Measurements from ENCODE around the gene MAP7D3.

MAP7D3 gene

DNA sequence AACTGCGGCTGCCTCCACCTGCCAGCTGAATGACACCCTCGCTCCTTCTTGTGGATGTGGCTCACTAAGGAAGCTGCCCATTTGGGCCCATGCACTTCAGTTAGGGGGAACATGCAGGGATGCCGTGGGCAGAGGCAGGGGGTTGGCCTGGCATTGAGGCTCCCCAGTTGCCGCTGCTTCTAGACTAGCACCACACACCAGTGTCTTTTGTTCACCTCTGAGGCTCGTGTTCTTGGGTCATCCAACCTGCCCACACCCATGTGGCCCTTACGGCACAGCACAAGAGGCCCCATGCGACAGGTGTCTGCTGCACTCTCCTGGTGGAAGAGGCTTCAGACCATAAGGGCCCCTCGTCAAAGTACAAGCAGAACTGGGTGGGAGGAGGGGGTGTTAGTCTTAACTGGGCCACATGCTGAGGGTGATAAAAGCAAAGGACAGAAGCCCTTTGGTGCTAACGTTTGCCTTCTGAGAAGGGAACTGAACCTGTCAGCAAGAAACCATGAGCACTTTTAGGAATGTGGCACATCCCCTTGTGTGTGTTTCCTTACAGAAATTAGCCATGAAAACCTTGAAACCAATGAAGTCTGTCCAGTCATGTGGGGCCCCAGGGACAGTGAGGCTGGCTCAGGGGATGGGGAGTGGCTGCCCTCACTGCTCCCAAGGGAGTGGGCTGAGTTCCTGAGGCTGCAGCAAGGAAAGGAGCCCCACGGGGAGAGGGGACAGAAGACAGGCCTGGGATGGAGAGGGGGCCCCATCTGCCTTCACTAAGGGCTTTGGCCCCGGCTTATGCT is 39.2 kb downstream of the MAP7D3 start:
- Histone ChIP-seq H3K27me3 (ENCODE audit: control insufficient read depth, insufficient read depth, low read length) (no peaks in the 10 kb centered on the region), H3K4me1 (ENCODE audit: control insufficient read depth, insufficient read depth, low read length) (peaks cover 9% of the 10 kb centered on the region), H3K27ac (ENCODE audit: low read depth, low read length) (peak overlapping the region; percentile 25), H3K4me3 (ENCODE audit: low read length) (no peak overlapping the region), H3K9ac (ENCODE audit: low read length) (no peak overlapping the region), H3K36me3 (ENCODE audit: control insufficient read depth, insufficient read depth, low read length) (peaks cover under 1% of the 10 kb centered on the region)

DNA sequence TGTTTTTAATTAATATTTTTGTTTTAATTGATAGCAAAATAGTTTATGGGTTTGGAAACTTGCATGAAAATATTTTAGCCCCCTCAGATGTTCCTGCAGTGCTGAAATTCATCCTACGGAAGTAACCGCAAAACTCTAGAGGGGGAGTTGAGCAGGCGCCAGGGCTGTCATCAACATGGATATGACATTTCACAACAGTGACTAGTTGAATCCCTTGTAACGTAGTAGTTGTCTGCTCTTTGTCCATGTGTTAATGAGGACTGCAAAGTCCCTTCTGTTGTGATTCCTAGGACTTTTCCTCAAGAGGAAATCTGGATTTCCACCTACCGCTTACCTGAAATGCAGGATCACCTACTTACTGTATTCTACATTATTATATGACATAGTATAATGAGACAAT is 40.4 kb downstream of the MAP7D3 start:
- H3K9ac ChIP-seq (ENCODE audit: low read length): no peak overlapping the region
- H3K27ac ChIP-seq (ENCODE audit: low read depth, low read length): no peak overlapping the region
- peaks cover 5% of the 10 kb centered on the region for H3K36me3 ChIP-seq (ENCODE audit: control insufficient read depth, insufficient read depth, low read length)
- peaks cover 15% of the 10 kb centered on the region for H3K4me1 ChIP-seq (ENCODE audit: control insufficient read depth, insufficient read depth, low read length)
- H3K27me3 ChIP-seq (ENCODE audit: control insufficient read depth, insufficient read depth, low read length): no peaks in the 10 kb centered on the region
- H3K4me3 ChIP-seq (ENCODE audit: low read length): no peak overlapping the region

DNA sequence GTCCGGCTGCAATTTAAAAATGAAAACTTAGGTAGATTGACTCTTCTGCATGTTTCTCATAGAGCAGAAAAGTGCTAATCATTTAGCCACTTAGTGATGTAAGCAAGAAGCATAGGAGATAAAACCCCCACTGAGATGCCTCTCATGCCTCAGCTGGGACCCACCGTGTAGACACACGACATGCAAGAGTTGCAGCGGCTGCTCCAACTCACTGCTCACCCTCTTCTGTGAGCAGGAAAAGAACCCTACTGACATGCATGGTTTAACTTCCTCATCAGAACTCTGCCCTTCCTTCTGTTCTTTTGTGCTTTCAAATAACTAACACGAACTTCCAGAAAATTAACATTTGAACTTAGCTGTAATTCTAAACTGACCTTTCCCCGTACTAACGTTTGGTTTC is 41.0 kb downstream of the MAP7D3 start:
- H3K4me3 ChIP-seq (ENCODE audit: low read length): no peak overlapping the region
- H3K36me3 ChIP-seq (ENCODE audit: control insufficient read depth, insufficient read depth, low read length): peaks cover 5% of the 10 kb centered on the region
- H3K27ac ChIP-seq (ENCODE audit: low read depth, low read length): no peak overlapping the region
- peaks cover 20% of the 10 kb centered on the region for H3K4me1 ChIP-seq (ENCODE audit: control insufficient read depth, insufficient read depth, low read length)
- H3K27me3 ChIP-seq (ENCODE audit: control insufficient read depth, insufficient read depth, low read length): no peaks in the 10 kb centered on the region
- no peak overlapping the region for H3K9ac ChIP-seq (ENCODE audit: low read length)

DNA sequence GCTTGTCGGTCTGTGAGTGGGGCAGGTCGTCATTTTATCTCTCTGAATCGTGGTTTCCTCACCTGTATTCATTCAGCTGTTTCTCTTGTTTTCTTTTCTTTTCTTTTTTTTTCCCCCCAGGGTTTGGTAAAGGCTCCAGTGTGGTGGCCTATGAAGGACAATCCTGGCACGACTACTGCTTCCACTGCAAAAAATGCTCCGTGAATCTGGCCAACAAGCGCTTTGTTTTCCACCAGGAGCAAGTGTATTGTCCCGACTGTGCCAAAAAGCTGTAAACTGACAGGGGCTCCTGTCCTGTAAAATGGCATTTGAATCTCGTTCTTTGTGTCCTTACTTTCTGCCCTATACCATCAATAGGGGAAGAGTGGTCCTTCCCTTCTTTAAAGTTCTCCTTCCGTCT is 41.4 kb downstream of the MAP7D3 start:
- Histone ChIP-seq H3K4me3 (ENCODE audit: low read length) (no peak overlapping the region), H3K36me3 (ENCODE audit: control insufficient read depth, insufficient read depth, low read length) (peaks cover 5% of the 10 kb centered on the region), H3K9ac (ENCODE audit: low read length) (no peak overlapping the region), H3K27me3 (ENCODE audit: control insufficient read depth, insufficient read depth, low read length) (no peaks in the 10 kb centered on the region), H3K27ac (ENCODE audit: low read depth, low read length) (peak overlapping the region; percentile 77), H3K4me1 (ENCODE audit: control insufficient read depth, insufficient read depth, low read length) (peaks cover 20% of the 10 kb centered on the region)

DNA sequence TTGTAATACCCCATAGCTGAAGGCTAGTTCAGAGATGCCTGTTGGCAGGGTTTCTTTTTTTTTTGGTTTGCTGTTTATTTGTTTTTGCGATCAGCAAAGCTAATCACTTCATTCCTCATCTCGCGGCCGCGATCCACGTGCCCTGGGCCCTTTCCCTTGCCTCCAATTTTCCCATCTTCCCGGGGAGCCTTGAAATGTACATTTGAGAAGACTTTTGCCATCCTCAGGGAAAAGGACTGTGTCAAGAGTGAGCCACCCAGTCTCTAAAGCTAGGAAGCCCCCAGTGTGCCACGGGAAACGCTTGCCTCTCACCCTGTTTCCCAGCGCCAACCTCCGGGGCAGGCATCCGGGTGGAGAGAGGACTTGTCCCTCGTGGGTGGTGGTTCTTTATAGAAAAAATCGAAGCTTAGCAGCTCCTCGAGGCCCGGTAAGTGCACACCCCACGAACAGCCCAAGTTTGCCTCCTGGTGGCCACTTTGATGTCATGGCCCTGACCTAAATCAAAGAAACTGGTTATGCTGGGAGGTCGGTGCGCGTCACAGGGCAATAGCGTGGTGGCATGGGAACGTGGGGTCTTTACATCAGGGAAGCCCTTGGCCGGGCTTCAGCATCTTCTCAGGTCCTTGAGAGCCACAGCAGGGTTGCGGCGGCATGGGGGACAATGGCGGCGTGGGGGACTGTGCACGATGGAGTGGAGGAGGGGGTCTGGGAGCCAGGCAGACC is 42.0 kb downstream of the MAP7D3 start:
- Histone ChIP-seq H3K4me1 (ENCODE audit: control insufficient read depth, insufficient read depth, low read length) (peaks cover 21% of the 10 kb centered on the region), H3K9ac (ENCODE audit: low read length) (peak overlapping the region; percentile 12), H3K27ac (ENCODE audit: low read depth, low read length) (peak overlapping the region; percentile 77), H3K4me3 (ENCODE audit: low read length) (no peak overlapping the region), H3K27me3 (ENCODE audit: control insufficient read depth, insufficient read depth, low read length) (no peaks in the 10 kb centered on the region), H3K36me3 (ENCODE audit: control insufficient read depth, insufficient read depth, low read length) (peaks cover 5% of the 10 kb centered on the region)

DNA sequence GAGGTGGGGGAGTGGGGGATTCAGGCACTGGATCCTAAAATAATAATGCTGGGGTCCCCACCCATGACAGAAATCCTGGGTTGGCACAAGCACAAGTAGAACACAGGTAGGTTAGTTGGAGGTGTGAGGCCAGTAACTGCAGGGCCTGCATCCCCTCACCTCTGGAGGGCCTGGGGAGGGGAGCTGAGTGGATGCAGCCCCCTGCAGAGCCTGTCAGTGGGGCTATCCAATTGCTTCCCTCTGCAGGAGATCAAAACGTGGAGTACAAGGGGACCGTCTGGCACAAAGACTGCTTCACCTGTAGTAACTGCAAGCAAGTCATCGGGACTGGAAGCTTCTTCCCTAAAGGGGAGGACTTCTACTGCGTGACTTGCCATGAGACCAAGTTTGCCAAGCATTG is 43.7 kb downstream of the MAP7D3 start:
- Histone ChIP-seq H3K27me3 (ENCODE audit: control insufficient read depth, insufficient read depth, low read length) (no peaks in the 10 kb centered on the region), H3K4me1 (ENCODE audit: control insufficient read depth, insufficient read depth, low read length) (peaks cover 31% of the 10 kb centered on the region), H3K27ac (ENCODE audit: low read depth, low read length) (peak overlapping the region; percentile 74), H3K4me3 (ENCODE audit: low read length) (no peak overlapping the region), H3K36me3 (ENCODE audit: control insufficient read depth, insufficient read depth, low read length) (peaks cover 5% of the 10 kb centered on the region), H3K9ac (ENCODE audit: low read length) (no peak overlapping the region)

DNA sequence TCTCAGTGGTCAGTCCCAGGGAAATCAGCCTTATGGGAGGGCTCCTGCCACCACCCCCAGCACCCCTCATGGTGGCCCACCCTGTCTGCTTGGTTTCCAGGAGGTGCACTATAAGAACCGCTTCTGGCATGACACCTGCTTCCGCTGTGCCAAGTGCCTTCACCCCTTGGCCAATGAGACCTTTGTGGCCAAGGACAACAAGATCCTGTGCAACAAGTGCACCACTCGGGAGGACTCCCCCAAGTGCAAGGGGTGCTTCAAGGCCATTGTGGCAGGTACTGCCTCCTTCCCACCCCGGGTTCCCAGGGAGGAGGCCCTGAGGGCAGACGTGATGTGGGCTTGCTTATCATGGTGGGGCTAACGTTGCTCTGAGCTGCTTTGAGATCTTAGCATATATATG is 44.3 kb downstream of the MAP7D3 start:
- Histone ChIP-seq H3K4me1 (ENCODE audit: control insufficient read depth, insufficient read depth, low read length) (peaks cover 34% of the 10 kb centered on the region), H3K27me3 (ENCODE audit: control insufficient read depth, insufficient read depth, low read length) (no peaks in the 10 kb centered on the region), H3K36me3 (ENCODE audit: control insufficient read depth, insufficient read depth, low read length) (peaks cover 5% of the 10 kb centered on the region), H3K27ac (ENCODE audit: low read depth, low read length) (peak overlapping the region; percentile 74), H3K9ac (ENCODE audit: low read length) (no peak overlapping the region), H3K4me3 (ENCODE audit: low read length) (no peak overlapping the region)

DNA sequence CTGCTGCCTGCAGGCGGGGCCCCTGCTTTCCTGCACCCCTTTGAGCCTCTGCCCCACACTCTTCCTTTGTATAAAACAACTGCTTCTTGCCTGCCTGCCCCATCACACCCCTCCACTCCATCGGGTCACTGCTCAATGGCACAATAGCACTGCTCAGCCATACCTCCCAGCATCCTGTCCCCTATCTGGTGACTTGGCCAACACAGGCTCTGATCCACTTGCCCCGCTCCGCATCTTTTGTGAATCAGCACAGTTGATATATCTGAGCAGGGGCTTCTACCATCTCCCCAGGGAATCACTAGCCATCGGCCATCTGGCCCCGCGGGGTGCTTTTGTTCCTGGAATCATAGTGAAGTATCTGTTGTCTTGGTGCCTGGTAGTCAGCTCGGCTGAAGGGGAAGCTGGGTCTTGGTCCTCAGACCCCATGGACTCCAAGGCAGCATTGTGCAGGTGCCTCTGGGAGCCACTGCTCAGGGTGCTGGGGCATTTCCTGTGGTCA is 45.3 kb downstream of the MAP7D3 start:
- H3K9ac ChIP-seq (ENCODE audit: low read length): no peak overlapping the region
- H3K4me1 ChIP-seq (ENCODE audit: control insufficient read depth, insufficient read depth, low read length): peaks cover 36% of the 10 kb centered on the region
- no peaks in the 10 kb centered on the region for H3K27me3 ChIP-seq (ENCODE audit: control insufficient read depth, insufficient read depth, low read length)
- peak overlapping the region; percentile 37 for H3K4me3 ChIP-seq (ENCODE audit: low read length)
- H3K36me3 ChIP-seq (ENCODE audit: control insufficient read depth, insufficient read depth, low read length): peaks cover 5% of the 10 kb centered on the region
- H3K27ac ChIP-seq (ENCODE audit: low read depth, low read length): peak overlapping the region; percentile 74

DNA sequence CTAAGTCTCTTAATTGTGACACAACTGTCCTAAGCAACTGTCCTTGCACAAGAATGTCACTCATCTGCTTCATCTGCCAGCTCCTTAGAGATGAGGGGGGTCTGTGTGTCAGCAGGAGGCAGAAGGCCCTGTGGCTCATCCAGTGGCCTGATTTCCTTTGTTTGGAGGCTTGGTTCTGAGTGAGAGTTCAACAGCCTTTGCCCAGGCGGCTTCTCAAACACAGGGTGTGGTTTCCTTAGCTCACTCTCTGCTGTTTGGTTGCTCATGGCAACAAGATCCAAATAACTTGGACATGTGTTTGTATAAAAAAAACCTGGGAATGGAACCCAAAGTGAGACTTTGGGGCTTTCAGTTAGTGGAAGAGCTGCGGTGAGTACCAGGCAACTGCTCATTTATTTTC is 46.6 kb downstream of the MAP7D3 start:
- peaks cover 5% of the 10 kb centered on the region for H3K36me3 ChIP-seq (ENCODE audit: control insufficient read depth, insufficient read depth, low read length)
- peaks cover 38% of the 10 kb centered on the region for H3K4me1 ChIP-seq (ENCODE audit: control insufficient read depth, insufficient read depth, low read length)
- peak overlapping the region; percentile 29 for H3K4me3 ChIP-seq (ENCODE audit: low read length)
- peak overlapping the region; percentile 74 for H3K27ac ChIP-seq (ENCODE audit: low read depth, low read length)
- no peaks in the 10 kb centered on the region for H3K27me3 ChIP-seq (ENCODE audit: control insufficient read depth, insufficient read depth, low read length)
- H3K9ac ChIP-seq (ENCODE audit: low read length): no peak overlapping the region

DNA sequence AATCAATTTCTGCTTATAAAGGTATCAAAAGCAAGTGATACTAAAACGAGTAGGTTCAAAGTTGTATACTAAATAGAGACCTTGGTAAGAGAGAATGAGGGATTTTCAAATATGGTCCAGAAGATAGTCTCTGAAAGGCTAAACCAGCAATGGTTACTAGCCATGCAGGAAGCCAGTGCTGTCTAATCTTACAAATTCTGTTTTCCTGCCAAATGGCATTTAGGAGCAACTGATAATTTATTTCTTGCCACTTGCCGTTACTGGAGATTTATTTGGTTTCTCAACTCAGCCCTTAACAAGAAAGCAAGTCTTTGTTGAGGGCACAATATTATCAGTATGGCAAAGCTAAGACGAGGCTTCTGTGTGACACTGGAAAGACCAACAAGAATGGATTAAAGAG is 47.2 kb downstream of the MAP7D3 start:
- Histone ChIP-seq H3K9ac (ENCODE audit: low read length) (no peak overlapping the region), H3K36me3 (ENCODE audit: control insufficient read depth, insufficient read depth, low read length) (peaks cover 5% of the 10 kb centered on the region), H3K27ac (ENCODE audit: low read depth, low read length) (peak overlapping the region; percentile 74), H3K4me1 (ENCODE audit: control insufficient read depth, insufficient read depth, low read length) (peaks cover 36% of the 10 kb centered on the region), H3K4me3 (ENCODE audit: low read length) (no peak overlapping the region), H3K27me3 (ENCODE audit: control insufficient read depth, insufficient read depth, low read length) (no peaks in the 10 kb centered on the region)

DNA sequence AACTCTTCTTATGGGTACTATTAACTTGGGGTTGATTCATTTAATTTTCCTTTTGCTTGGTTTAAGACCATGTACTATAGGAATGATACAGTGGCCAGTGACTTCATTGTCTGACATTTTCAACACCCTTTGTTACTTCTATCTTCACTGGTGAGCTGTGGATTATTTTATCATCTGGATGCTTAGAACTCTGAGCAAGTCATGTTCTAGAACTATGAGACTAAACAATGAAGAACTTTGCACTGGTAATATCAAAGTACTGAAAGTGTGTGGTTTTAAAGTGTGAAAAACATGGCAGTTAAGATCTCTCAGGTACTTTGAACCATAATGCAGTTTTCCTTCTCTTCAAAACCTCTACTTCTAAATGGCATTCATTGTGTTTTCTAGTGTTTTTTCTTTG is 47.8 kb downstream of the MAP7D3 start:
- Histone ChIP-seq H3K27ac (ENCODE audit: low read depth, low read length) (peak overlapping the region; percentile 74), H3K9ac (ENCODE audit: low read length) (no peak overlapping the region), H3K27me3 (ENCODE audit: control insufficient read depth, insufficient read depth, low read length) (no peaks in the 10 kb centered on the region), H3K36me3 (ENCODE audit: control insufficient read depth, insufficient read depth, low read length) (peaks cover 5% of the 10 kb centered on the region), H3K4me3 (ENCODE audit: low read length) (no peak overlapping the region), H3K4me1 (ENCODE audit: control insufficient read depth, insufficient read depth, low read length) (peaks cover 35% of the 10 kb centered on the region)

DNA sequence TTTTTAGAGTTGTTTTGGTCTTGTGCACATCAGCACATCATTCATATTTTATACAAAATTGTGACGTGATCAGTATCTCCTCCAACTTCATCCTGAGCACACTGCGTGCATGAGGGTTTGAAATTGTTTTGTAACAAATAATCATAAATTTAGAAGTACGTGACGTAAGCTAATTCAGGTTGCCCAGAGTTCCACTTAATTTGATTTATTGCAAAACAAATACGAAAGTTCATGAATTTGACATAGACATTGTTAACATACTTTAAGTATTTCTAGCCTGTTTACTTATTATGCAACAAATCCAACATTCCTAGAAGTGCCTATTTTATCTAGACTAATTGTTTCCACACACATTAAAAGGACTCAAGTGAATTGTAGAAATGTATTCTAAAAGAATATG is 48.3 kb downstream of the MAP7D3 start:
- peak overlapping the region; percentile 74 for H3K27ac ChIP-seq (ENCODE audit: low read depth, low read length)
- no peak overlapping the region for H3K4me3 ChIP-seq (ENCODE audit: low read length)
- no peak overlapping the region for H3K9ac ChIP-seq (ENCODE audit: low read length)

More for the DNA sequence above, 48.3 kb downstream of the MAP7D3 start:
- Histone ChIP-seq H3K27me3 (ENCODE audit: control insufficient read depth, insufficient read depth, low read length) (no peaks in the 10 kb centered on the region), H3K36me3 (ENCODE audit: control insufficient read depth, insufficient read depth, low read length) (peaks cover 5% of the 10 kb centered on the region), H3K4me1 (ENCODE audit: control insufficient read depth, insufficient read depth, low read length) (peaks cover 35% of the 10 kb centered on the region)

All from rectal smooth muscle tissue (tissue), 1 donor.